Loucy (cell line): ENCODE data around the gene PDXK.
A peak's percentile ranks its signal among the peaks of the same experiment; 100 is the strongest.

ENCODE experiments used
- H2AFZ ChIP-seq: fragments of 200-600 bp; sonication (generic); 2 replicates; pipeline ENCODE4 v1.6.0; 2016; ENCODE audit warnings: antibody characterized with exemption, mild to moderate bottlenecking, low read length, moderate library complexity
- H3F3A ChIP-seq: fragments of 200-600 bp; 2 replicates; pipeline ENCODE4 v1.6.0; 2016; ENCODE audit warnings: antibody characterized with exemption, low read depth, mild to moderate bottlenecking
- H3K27me3 ChIP-seq: fragments of 200-600 bp; sonication (generic); 2 replicates; pipeline ENCODE4 v1.6.1; 2014; ENCODE audit warnings: low read length, mild to moderate bottlenecking; ENCODE audit not compliant: insufficient read depth, poor library complexity, severe bottlenecking
- H3K36me3 ChIP-seq: fragments of 200-600 bp; sonication (generic); 2 replicates; pipeline ENCODE4 v1.6.1; 2016; ENCODE audit warnings: low read length; ENCODE audit not compliant: insufficient read depth
- H3K4me1 ChIP-seq: fragments of 200-600 bp; sonication (generic); 2 replicates; pipeline ENCODE4 v1.5.1; 2014; ENCODE audit warnings: low read length, mild to moderate bottlenecking; ENCODE audit not compliant: insufficient read depth, poor library complexity, severe bottlenecking
- H3K4me2 ChIP-seq: fragments of 200-600 bp; sonication (generic); 2 replicates; pipeline ENCODE4 v1.6.0; 2014; ENCODE audit warnings: antibody characterized with exemption, low read length, low read depth, mild to moderate bottlenecking; ENCODE audit not compliant: poor library complexity, severe bottlenecking
- H3K4me3 ChIP-seq: fragments of 200-600 bp; sonication (generic); 2 replicates; pipeline ENCODE4 v1.5.1; 2014; ENCODE audit warnings: low read length, mild to moderate bottlenecking, mixed read lengths; ENCODE audit not compliant: poor library complexity, severe bottlenecking
- H3K79me2 ChIP-seq: fragments of 200-600 bp; sonication (generic); 2 replicates; pipeline ENCODE4 v1.6.1; 2014; ENCODE audit warnings: low read length; ENCODE audit not compliant: insufficient read depth
- H3K9ac ChIP-seq: fragments of 200-600 bp; sonication (generic); 2 replicates; pipeline ENCODE4 v1.6.0; 2014; ENCODE audit warnings: mild to moderate bottlenecking, low read depth, low read length, moderate library complexity; ENCODE audit not compliant: poor library complexity, severe bottlenecking
- H3K9me2 ChIP-seq: fragments of 200-600 bp; sonication (generic); replicated peaks from 2 replicates; pipeline ENCODE4 v1.6.1; 2016; ENCODE audit warnings: low read depth, low read length, mixed read lengths
- H3K9me3 ChIP-seq: fragments of 200-600 bp; sonication (generic); 2 replicates; pipeline ENCODE4 v1.6.1; 2014; ENCODE audit warnings: mild to moderate bottlenecking, antibody characterized with exemption, low read length, low read depth; ENCODE audit not compliant: insufficient read depth
- H4K20me1 ChIP-seq: fragments of 200-600 bp; sonication (generic); 2 replicates; pipeline ENCODE4 v1.6.0; 2014; ENCODE audit warnings: antibody characterized with exemption, low read length, mild to moderate bottlenecking; ENCODE audit not compliant: insufficient read depth, poor library complexity, severe bottlenecking
- EZH2phosphoT487 ChIP-seq: fragments of 200-600 bp; IDR thresholded peaks from 2 replicates; pipeline ENCODE4 v1.6.1; 2018; ENCODE audit warnings: antibody characterized with exemption, mild to moderate bottlenecking, moderate library complexity, borderline replicate concordance
- TF ChIP-seq, protein P1 (sequence below): fragments of 200-600 bp; sonication (generic); conservative IDR thresholded peaks from 2 replicates; pipeline ENCODE4 v1.5.1; 2014; ENCODE audit warnings: mild to moderate bottlenecking, antibody characterized with exemption, low read length

Gene PDXK

DNA sequence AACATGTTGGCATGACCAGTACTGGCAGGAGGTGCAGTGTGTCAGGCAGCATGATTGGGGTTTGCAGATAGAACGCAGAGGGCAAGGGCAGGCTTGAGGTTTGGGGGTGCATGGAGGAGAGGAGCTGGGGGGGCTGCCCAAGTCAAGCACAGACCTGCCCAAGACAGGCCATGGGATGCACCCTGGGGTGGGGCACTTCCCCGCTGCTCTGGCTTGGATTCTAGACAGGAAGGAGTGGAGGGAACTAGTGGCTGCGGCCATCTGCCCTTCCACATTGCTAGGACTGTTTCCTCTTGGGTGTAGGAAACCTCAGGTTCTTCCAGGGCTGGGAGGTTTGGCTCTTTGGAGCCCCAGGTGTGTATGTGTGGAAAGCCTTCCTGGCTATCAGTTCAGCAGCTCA, 3.0 kb downstream of the PDXK start:
- peak overlapping the region; percentile 34 for H3K9ac ChIP-seq
- H3K4me2 ChIP-seq: peak overlapping the region; percentile 97
- H3F3A ChIP-seq: peaks cover 5% of the 10 kb centered on the region; the same call in 1 of the 2 replicates
- no peak overlapping the region for H2AFZ ChIP-seq
- H3K36me3 ChIP-seq: no peaks in the 10 kb centered on the region; the same call in 1 of the 2 replicates
- H4K20me1 ChIP-seq: peaks cover 19% of the 10 kb centered on the region
- no peaks in the 10 kb centered on the region for H3K9me3 ChIP-seq
- H3K4me3 ChIP-seq: peak overlapping the region; percentile 75
- peaks cover 31% of the 10 kb centered on the region for H3K4me1 ChIP-seq
- no peak for TF ChIP-seq EZH2phosphoT487
- TF ChIP-seq, protein P1, sequence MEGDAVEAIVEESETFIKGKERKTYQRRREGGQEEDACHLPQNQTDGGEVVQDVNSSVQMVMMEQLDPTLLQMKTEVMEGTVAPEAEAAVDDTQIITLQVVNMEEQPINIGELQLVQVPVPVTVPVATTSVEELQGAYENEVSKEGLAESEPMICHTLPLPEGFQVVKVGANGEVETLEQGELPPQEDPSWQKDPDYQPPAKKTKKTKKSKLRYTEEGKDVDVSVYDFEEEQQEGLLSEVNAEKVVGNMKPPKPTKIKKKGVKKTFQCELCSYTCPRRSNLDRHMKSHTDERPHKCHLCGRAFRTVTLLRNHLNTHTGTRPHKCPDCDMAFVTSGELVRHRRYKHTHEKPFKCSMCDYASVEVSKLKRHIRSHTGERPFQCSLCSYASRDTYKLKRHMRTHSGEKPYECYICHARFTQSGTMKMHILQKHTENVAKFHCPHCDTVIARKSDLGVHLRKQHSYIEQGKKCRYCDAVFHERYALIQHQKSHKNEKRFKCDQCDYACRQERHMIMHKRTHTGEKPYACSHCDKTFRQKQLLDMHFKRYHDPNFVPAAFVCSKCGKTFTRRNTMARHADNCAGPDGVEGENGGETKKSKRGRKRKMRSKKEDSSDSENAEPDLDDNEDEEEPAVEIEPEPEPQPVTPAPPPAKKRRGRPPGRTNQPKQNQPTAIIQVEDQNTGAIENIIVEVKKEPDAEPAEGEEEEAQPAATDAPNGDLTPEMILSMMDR: no peak
- no peaks in the 10 kb centered on the region for H3K27me3 ChIP-seq
- H3K79me2 ChIP-seq: peaks cover 60% of the 10 kb centered on the region
- no peaks in the 10 kb centered on the region for H3K9me2 ChIP-seq

DNA sequence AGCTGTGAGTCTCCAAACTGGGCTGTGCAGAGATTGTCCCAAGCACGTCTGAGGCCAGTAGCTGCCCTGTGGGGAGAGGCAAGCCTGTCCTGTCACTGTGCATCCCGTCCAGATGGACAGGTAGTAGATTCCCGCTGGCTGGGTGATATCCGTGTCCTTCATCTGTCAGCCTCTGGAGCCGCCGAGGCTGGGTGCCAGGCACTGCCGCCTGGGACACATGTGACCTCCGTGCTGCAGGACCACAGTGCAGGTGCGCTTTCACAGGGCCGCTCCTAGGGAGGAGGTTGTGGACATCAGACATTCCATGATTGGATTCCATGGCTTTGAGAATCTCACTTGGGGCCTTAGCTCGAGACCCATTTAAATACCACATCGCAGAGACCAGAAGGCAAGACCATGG, 4.7 kb downstream of the PDXK start:
- Histone ChIP-seq H3K4me2 (no peak overlapping the region), H3K36me3 (no peaks in the 10 kb centered on the region; the same call in 1 of the 2 replicates), H3K9ac (no peak overlapping the region), H3F3A (peaks cover 5% of the 10 kb centered on the region; the same call in 1 of the 2 replicates), H3K9me2 (no peaks in the 10 kb centered on the region), H3K27me3 (no peaks in the 10 kb centered on the region), H2AFZ (no peak overlapping the region), H3K79me2 (peaks cover 73% of the 10 kb centered on the region), H3K4me1 (peaks cover 44% of the 10 kb centered on the region), H3K4me3 (no peak overlapping the region), H4K20me1 (peaks cover 25% of the 10 kb centered on the region), H3K9me3 (no peaks in the 10 kb centered on the region)
- TF ChIP-seq EZH2phosphoT487: no peak
- TF ChIP-seq, protein P1: no peak

DNA sequence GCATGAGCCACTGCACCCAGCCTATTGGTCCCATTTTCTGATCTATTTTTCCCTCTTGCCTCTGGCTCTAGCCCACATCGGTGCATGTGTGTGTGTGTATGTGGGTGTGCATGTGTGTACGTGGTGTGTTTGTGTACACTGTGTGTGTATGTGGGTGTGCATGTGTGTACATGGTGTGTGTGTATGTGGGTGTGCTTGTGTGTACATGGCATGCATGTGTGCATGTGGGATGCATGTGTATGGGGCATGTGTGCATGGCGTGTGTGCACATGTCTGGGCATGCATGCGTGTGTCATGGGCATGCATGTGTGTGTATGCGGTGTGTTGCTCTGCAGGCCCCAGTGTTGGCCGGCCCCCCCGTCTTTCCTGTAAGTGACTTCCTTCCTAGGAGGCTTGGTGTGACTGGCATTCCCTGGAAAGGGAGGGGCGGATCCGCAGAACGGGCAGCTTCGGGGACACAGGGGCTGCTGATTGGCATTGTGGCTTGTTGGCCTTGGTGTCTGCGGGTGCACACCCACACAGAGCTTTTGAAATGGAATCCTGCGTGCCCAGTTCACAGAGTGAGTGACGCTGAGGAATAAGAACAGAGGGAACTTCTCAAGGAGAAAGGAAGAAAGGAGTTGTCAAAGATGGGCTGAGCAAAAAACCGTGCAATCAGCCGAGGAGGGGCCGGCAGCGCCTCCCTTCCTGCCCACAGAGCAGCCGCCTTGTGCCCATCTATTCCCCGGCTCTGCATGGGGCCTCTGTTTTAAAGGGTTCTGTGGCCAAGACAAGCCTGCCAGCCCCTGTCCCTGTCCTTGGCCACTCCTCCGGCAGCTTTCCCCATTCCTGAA, 8.0 kb downstream of the PDXK start:
- Histone ChIP-seq H3K9ac (peak overlapping the region; percentile 60), H3K4me2 (peak overlapping the region; percentile 78), H3K36me3 (no peaks in the 10 kb centered on the region; the same call in 1 of the 2 replicates)

More for the DNA sequence above, 8.0 kb downstream of the PDXK start:
- Histone ChIP-seq H2AFZ (no peak overlapping the region), H4K20me1 (peaks cover 16% of the 10 kb centered on the region), H3K4me1 (peaks cover 30% of the 10 kb centered on the region), H3K27me3 (no peaks in the 10 kb centered on the region), H3K79me2 (peaks cover 70% of the 10 kb centered on the region), H3K9me2 (no peaks in the 10 kb centered on the region), H3K4me3 (no peak overlapping the region), H3K9me3 (no peaks in the 10 kb centered on the region), H3F3A (peaks cover 5% of the 10 kb centered on the region; the same call in 1 of the 2 replicates)
- no peak for TF ChIP-seq EZH2phosphoT487
- TF ChIP-seq, protein P1: no peak
